Mesenchymal stem cell (in vitro differentiated cells and primary cell): Measurements from ENCODE around the gene VPS35L.

Experiments
- DNase-seq: peaks from one replicate; pipeline ENCODE4 v3.0.0-alpha.2; 2013
- H2AFZ ChIP-seq: one replicate; pipeline ENCODE4 v1.6.1; 2013; ENCODE audit warnings: low read depth, mild to moderate bottlenecking, control low read depth, inconsistent platforms, low read length, moderate library complexity
- H2AK5ac ChIP-seq: 2 replicates; pipeline ENCODE4 v1.6.1; 2013; ENCODE audit warnings: low read length, moderate library complexity, mild to moderate bottlenecking, inconsistent platforms; ENCODE audit not compliant: severe bottlenecking
- H2BK120ac ChIP-seq: one replicate; pipeline ENCODE4 v1.6.1; 2013; ENCODE audit warnings: low read depth, mild to moderate bottlenecking, inconsistent platforms, low read length, moderate library complexity
- H2BK12ac ChIP-seq, 2 experiments: one replicate each; pipeline ENCODE4 v1.6.1; 2013; ENCODE audit warnings: inconsistent platforms in 2 of 2, low read length in 2 of 2, mild to moderate bottlenecking in 2 of 2, moderate library complexity in 2 of 2, control low read depth in 1 of 2
- H2BK15ac ChIP-seq: one replicate; pipeline ENCODE4 v1.6.1; 2013; ENCODE audit warnings: mild to moderate bottlenecking, low read depth, inconsistent platforms; ENCODE audit not compliant: poor library complexity, severe bottlenecking
- H2BK5ac ChIP-seq: 2 replicates; pipeline ENCODE4 v1.6.1; 2013; ENCODE audit warnings: low read depth, mild to moderate bottlenecking, low read length, control low read depth, inconsistent platforms; ENCODE audit not compliant: poor library complexity, severe bottlenecking
- H3K14ac ChIP-seq, 2 experiments: one replicate each; pipeline ENCODE4 v1.6.1; 2013; ENCODE audit warnings: inconsistent platforms in 2 of 2, low read length in 2 of 2, control low read depth in 1 of 2, mild to moderate bottlenecking in 1 of 2, moderate library complexity in 1 of 2
- H3K18ac ChIP-seq, 2 experiments: one replicate each; pipeline ENCODE4 v1.6.1; 2013; ENCODE audit warnings: inconsistent platforms in 2 of 2, low read length in 2 of 2, control low read depth in 1 of 2, low read depth in 1 of 2, mild to moderate bottlenecking in 1 of 2
- H3K23ac ChIP-seq, 2 experiments: one replicate each; pipeline ENCODE4 v1.6.1; 2013; ENCODE audit warnings: inconsistent platforms in 2 of 2, low read length in 2 of 2, mild to moderate bottlenecking in 2 of 2, moderate library complexity in 2 of 2, control low read depth in 1 of 2
- H3K27ac ChIP-seq: 2 replicates; pipeline ENCODE4 v1.5.1; 2013; ENCODE audit warnings: mild to moderate bottlenecking, moderate library complexity, low read length, control low read depth, inconsistent platforms; ENCODE audit not compliant: poor library complexity, severe bottlenecking
- H3K27me3 ChIP-seq, 2 experiments: 2 replicates each; pipeline versions ENCODE4 v1.6.1 to v1.7.0; 2013; ENCODE audit warnings: low read length in 2 of 2, mild to moderate bottlenecking in 2 of 2, moderate library complexity in 2 of 2, control low read depth in 1 of 2, inconsistent platforms in 1 of 2; ENCODE audit not compliant: control insufficient read depth in 1 of 2, insufficient read depth in 1 of 2
- H3K36me3 ChIP-seq, 2 experiments: 2 replicates each; pipeline versions ENCODE4 v1.6.1 to v1.7.0; 2013; ENCODE audit warnings: low read length in 2 of 2, control low read depth in 1 of 2, inconsistent platforms in 1 of 2, low read depth in 1 of 2, mild to moderate bottlenecking in 1 of 2; ENCODE audit not compliant: insufficient read depth in 2 of 2, control insufficient read depth in 1 of 2
- H3K4ac ChIP-seq, 2 experiments: one replicate each; pipeline ENCODE4 v1.6.1; 2013; ENCODE audit warnings: inconsistent platforms in 2 of 2, low read length in 2 of 2, mild to moderate bottlenecking in 2 of 2, moderate library complexity in 2 of 2, control low read depth in 1 of 2, low read depth in 1 of 2
- H3K4me1 ChIP-seq: 2 replicates; pipeline ENCODE4 v1.6.1; 2013; ENCODE audit warnings: low read depth, low read length, control low read depth; ENCODE audit not compliant: control insufficient read depth, insufficient read depth
- H3K4me2 ChIP-seq: 2 replicates; pipeline ENCODE4 v1.6.1; 2013; ENCODE audit warnings: low read length, mild to moderate bottlenecking, inconsistent platforms; ENCODE audit not compliant: poor library complexity, severe bottlenecking
- H3K4me3 ChIP-seq, 2 experiments: 2 replicates each; pipeline versions ENCODE4 v1.5.1 to v1.7.0; 2013; ENCODE audit warnings: low read length in 2 of 2, mild to moderate bottlenecking in 2 of 2, control low read depth in 1 of 2, low read depth in 1 of 2; ENCODE audit not compliant: insufficient read depth in 1 of 2
- H3K79me1 ChIP-seq: replicated peaks from 2 replicates; pipeline ENCODE4 v1.6.1; 2013; ENCODE audit warnings: mild to moderate bottlenecking, control low read depth, low read length, inconsistent platforms; ENCODE audit not compliant: poor library complexity, severe bottlenecking
- H3K9ac ChIP-seq: 2 replicates; pipeline ENCODE4 v1.7.0; 2013; ENCODE audit warnings: mild to moderate bottlenecking, low read length, moderate library complexity
- H3K9me3 ChIP-seq: 2 replicates; pipeline ENCODE4 v1.7.0; 2013; ENCODE audit warnings: mild to moderate bottlenecking, low read length; ENCODE audit not compliant: control insufficient read depth
- H4K8ac ChIP-seq: one replicate; pipeline ENCODE4 v1.6.1; 2013; ENCODE audit warnings: inconsistent platforms, mild to moderate bottlenecking, low read length, moderate library complexity
- H4K91ac ChIP-seq: one replicate; pipeline ENCODE4 v1.6.1; 2013; ENCODE audit warnings: mild to moderate bottlenecking, low read length, inconsistent platforms
- WGBS: methylation state at CpG from one replicate; pipeline ENCODE4 v1.1.7; 2013; ENCODE audit warnings: mixed read lengths; 5-methylcytosine and 5-hydroxymethylcytosine counted together

The VPS35L gene

DNA sequence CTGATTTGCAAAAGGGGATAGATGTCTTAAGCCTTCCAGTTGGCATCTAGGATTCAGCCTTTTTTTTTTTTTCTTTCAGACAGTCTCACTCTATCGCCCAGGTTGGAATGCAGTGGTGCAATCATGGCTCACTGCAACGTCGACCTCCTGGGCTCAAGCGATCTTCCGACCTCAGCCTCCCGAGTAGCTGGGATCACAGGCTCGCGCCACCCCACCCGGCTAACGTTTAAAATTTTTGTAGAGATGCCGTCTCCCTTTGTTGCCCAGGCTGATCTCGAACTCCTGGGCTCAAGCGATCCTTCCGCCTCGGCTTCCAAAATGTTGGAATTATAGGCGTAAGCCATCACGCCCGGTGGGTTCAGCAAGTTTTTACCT, 32.3 kb upstream of the VPS35L start:
- no peak overlapping the region for H3K27ac ChIP-seq
- peaks cover 16% of the 10 kb centered on the region for H3K79me1 ChIP-seq

GRCh38 chr16:19523559-19524355, 31.7 kb upstream of the VPS35L start, which contains the start of gene CCP110:
Gene CCP110 (plus strand): TSS chr16:19523942. CDS start chr16:19527882, 3,940 bp downstream.
- H3K9me3 ChIP-seq: no peaks in the 10 kb centered on the region
- 0% methylated on average over 45 of the region's 51 CpGs for WGBS
- H2BK12ac ChIP-seq: peak within 1 kb of the TSS in 1 of 2 experiments; percentile 63
- H3K4me2 ChIP-seq: peak within 1 kb of the TSS; percentile 71
- peak; percentile 96 for DNase-seq
- H3K36me3 ChIP-seq: peaks cover 4 to 11% of the 10 kb centered on the region in 2 experiments
- H3K4me1 ChIP-seq: peaks cover 9% of the 10 kb centered on the region
- H2BK120ac ChIP-seq: no peak within 1 kb of the TSS
- peak within 1 kb of the TSS; percentile 89 to 95 for H3K4me3 ChIP-seq
- H2AK5ac ChIP-seq: peak within 1 kb of the TSS; percentile 70
- peak within 1 kb of the TSS; percentile 44 for H3K27ac ChIP-seq
- peak within 1 kb of the TSS; percentile 8 for H2BK15ac ChIP-seq
- peak within 1 kb of the TSS; percentile 4 to 84 for H3K18ac ChIP-seq
- H3K23ac ChIP-seq: peak within 1 kb of the TSS in 1 of 2 experiments; percentile 37
- H3K79me1 ChIP-seq: peaks cover 18% of the 10 kb centered on the region
- H3K9ac ChIP-seq: peak within 1 kb of the TSS; percentile 91
- H3K14ac ChIP-seq: peak within 1 kb of the TSS in 1 of 2 experiments; percentile 97
- H4K8ac ChIP-seq: no peak within 1 kb of the TSS
- H3K27me3 ChIP-seq: no peaks in the 10 kb centered on the region
- H2BK5ac ChIP-seq: no peak within 1 kb of the TSS
- peak within 1 kb of the TSS in 1 of 2 experiments; percentile 21 for H3K4ac ChIP-seq
- peak within 1 kb of the TSS; percentile 72 for H2AFZ ChIP-seq
- peak within 1 kb of the TSS; percentile 12 for H4K91ac ChIP-seq

More for the DNA sequence above, 32.3 kb upstream of the VPS35L start:
- Histone ChIP-seq H3K9me3 (no peaks in the 10 kb centered on the region), H3K14ac (no peak overlapping the region), H2BK5ac (no peak overlapping the region), H3K23ac (no peak overlapping the region), H2BK120ac (no peak overlapping the region), H3K4me2 (no peak overlapping the region), H3K4me3 (no peak overlapping the region), H3K9ac (no peak overlapping the region), H3K4me1 (peaks cover 9% of the 10 kb centered on the region), H2AFZ (no peak overlapping the region), H2BK15ac (no peak overlapping the region), H3K36me3 (peaks cover 0 to 8% of the 10 kb centered on the region in 2 experiments), H2BK12ac (peak overlapping the region in 1 of 2 experiments; percentile 63), H2AK5ac (no peak overlapping the region), H4K91ac (no peak overlapping the region), H3K27me3 (no peaks in the 10 kb centered on the region), H3K4ac (no peak overlapping the region), H3K18ac (no peak overlapping the region), H4K8ac (no peak overlapping the region)
- DNase-seq: no peak
- 77% methylated on average over 18 of the region's 18 CpGs for WGBS

- peak overlapping the region; percentile 91 for H3K9ac ChIP-seq
- no peak overlapping the region for H2AK5ac ChIP-seq
- peak overlapping the region; percentile 71 for H3K4me2 ChIP-seq
- no peak overlapping the region for H3K18ac ChIP-seq
- peak overlapping the region; percentile 89 to 95 for H3K4me3 ChIP-seq
- peak; percentile 32 for DNase-seq
- peak overlapping the region; percentile 49 for H2AFZ ChIP-seq
- H3K4ac ChIP-seq: no peak overlapping the region
- H3K79me1 ChIP-seq: peaks cover 15% of the 10 kb centered on the region
- no peak overlapping the region for H3K14ac ChIP-seq
- no peaks in the 10 kb centered on the region for H3K27me3 ChIP-seq
- H3K27ac ChIP-seq: peak overlapping the region; percentile 44
- H2BK5ac ChIP-seq: no peak overlapping the region
- no peak overlapping the region for H2BK120ac ChIP-seq
- WGBS: under 1% methylated on average over 11 of the region's 11 CpGs
- H2BK15ac ChIP-seq: peak overlapping the region; percentile 8
- peaks cover 9% of the 10 kb centered on the region for H3K4me1 ChIP-seq
- H4K8ac ChIP-seq: no peak overlapping the region
- no peak overlapping the region for H2BK12ac ChIP-seq
- H3K23ac ChIP-seq: no peak overlapping the region
- peaks cover 4 to 15% of the 10 kb centered on the region in 2 experiments for H3K36me3 ChIP-seq
- H4K91ac ChIP-seq: no peak overlapping the region
- no peaks in the 10 kb centered on the region for H3K9me3 ChIP-seq
Measured at GRCh38 chr16:19524356-19524615, 31.2 kb upstream of the VPS35L start.

DNA sequence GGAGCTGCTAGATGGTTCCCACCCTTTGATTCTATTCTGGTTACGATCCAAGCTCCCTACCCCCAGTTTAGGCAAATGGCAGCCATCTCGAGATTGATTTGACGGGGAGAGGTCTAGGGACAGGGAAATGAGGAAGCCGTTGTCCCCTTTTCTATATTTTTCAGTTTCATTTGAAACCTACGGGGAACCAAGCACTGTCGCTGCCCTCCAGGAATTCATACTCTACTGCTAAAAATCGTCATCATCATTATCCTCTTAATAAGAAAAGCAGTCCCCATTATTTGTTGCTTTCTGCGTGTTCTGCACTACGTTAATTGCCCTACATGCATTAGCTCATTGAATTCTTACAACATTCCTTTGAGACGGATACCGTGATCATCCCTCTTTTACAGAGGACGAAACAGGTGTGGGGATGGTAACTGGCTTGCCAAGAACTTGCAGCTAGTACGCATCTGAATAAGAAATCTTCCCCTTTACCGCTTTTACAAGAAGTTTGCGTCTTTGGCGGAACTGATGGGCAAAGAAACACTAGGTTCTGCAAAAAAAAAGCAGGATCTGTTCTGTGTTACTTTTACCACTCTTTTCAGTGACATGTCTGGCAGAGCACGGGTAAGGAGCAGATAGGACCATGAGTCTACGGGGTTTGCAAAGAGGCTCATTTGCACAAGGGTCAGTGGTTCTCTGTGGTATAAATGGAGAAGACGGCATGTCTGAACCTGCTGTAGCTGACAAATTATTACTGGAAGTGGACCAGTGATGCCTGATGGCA, 30.7 kb upstream of the VPS35L start:
- H3K9ac ChIP-seq: peak overlapping the region; percentile 91
- H2BK12ac ChIP-seq: no peak overlapping the region
- peak overlapping the region; percentile 44 for H3K27ac ChIP-seq
- H3K23ac ChIP-seq: no peak overlapping the region
- no peaks in the 10 kb centered on the region for H3K9me3 ChIP-seq
- H2AFZ ChIP-seq: peak overlapping the region; percentile 49
- WGBS: 6% methylated on average over 18 of the region's 19 CpGs
- peak overlapping the region; percentile 40 for H2BK5ac ChIP-seq
- H3K36me3 ChIP-seq: peaks cover 4 to 15% of the 10 kb centered on the region in 2 experiments
- H3K4me2 ChIP-seq: peak overlapping the region; percentile 71
- H2BK15ac ChIP-seq: no peak overlapping the region
- no peak overlapping the region for H3K18ac ChIP-seq
- no peaks in the 10 kb centered on the region for H3K27me3 ChIP-seq
- peak; percentile 39 for DNase-seq
- H3K4me1 ChIP-seq: peaks cover 7% of the 10 kb centered on the region
- H2BK120ac ChIP-seq: no peak overlapping the region
- peak overlapping the region; percentile 89 to 95 for H3K4me3 ChIP-seq
- H4K91ac ChIP-seq: no peak overlapping the region
- H3K79me1 ChIP-seq: peaks cover 13% of the 10 kb centered on the region
- peak overlapping the region in 1 of 2 experiments; percentile 73 for H3K4ac ChIP-seq
- H3K14ac ChIP-seq: no peak overlapping the region
- H4K8ac ChIP-seq: no peak overlapping the region
- H2AK5ac ChIP-seq: no peak overlapping the region
